Testis (tissue), 2 donors: ENCODE data around the gene IFNGR1.

Source experiments
- CTCF ChIP-seq, 3 experiments: fragments of 450-650 bp in 2 of 3; fragments of 200-600 bp in 1 of 3; sonication (generic) in 1 of 3; IDR thresholded peaks; one replicate each; pipeline ENCODE4 v1.5.1; 2016 to 2019; ENCODE audit warnings: antibody characterized with exemption in 3 of 3, mild to moderate bottlenecking in 2 of 3, moderate library complexity in 1 of 3
- POLR2A ChIP-seq: fragments of 450-650 bp; IDR thresholded peaks from one replicate; pipeline ENCODE4 v1.6.1; 2017; ENCODE audit warnings: antibody characterized with exemption, mild to moderate bottlenecking, moderate library complexity

- TF ChIP-seq CTCF (IDR thresholded peaks at IDR 0.05) (no peak), POLR2A (no peak)
These were observed 27.5 kb downstream of the IFNGR1 start for GRCh38 chr6:137191670-137192069.
